GM18909 (cell line): ENCODE data around the gene VPS16.
"Not testable (repeated sequence)": the region's sequence is repeated elsewhere in the genome, so short reads cannot be mapped to it uniquely, and the experiment has no call there.

Experiments used
- ATAC-seq: cut with Tn5 transposase; IDR thresholded peaks from one replicate; pipeline ENCODE4 v1.9.1; 2021; ENCODE audit warnings: mild to moderate bottlenecking; ENCODE audit not compliant: unreplicated experiment, poor library complexity

VPS16 gene

GRCh38 chr20:2805689-2806350 is 34.7 kb upstream of the VPS16 start:
- no peak for ATAC-seq

GRCh38 chr20:2806351-2806701 is 34.2 kb upstream of the VPS16 start:
- ATAC-seq = no peak

GRCh38 chr20:2807019-2807418 is 33.5 kb upstream of the VPS16 start:
- ATAC-seq = no peak

GRCh38 chr20:2807929-2808328 is 32.6 kb upstream of the VPS16 start:
- ATAC-seq = not testable (repeated sequence)

GRCh38 chr20:2809690-2810089 is 30.9 kb upstream of the VPS16 start:
- no peak for ATAC-seq

GRCh38 chr20:2812189-2812588 is 28.4 kb upstream of the VPS16 start:
- ATAC-seq = no peak

GRCh38 chr20:2814076-2814475 is 26.5 kb upstream of the VPS16 start:
- no peak for ATAC-seq

GRCh38 chr20:2814587-2815051 is 25.9 kb upstream of the VPS16 start, which contains the start of gene C20orf141:
Gene C20orf141 (plus strand): TSS chr20:2814987. CDS start chr20:2815185, 198 bp downstream.
- no peak for ATAC-seq

GRCh38 chr20:2815242-2815900 is 25.2 kb upstream of the VPS16 start:
- ATAC-seq = no peak

GRCh38 chr20:2816030-2816582 is 24.4 kb upstream of the VPS16 start, which contains the start of gene TMEM239:
Gene TMEM239 (plus strand): TSS chr20:2816364. CDS start chr20:2816555, 191 bp downstream.
- no peak for ATAC-seq

GRCh38 chr20:2816583-2817340 is 23.8 kb upstream of the VPS16 start:
- ATAC-seq = no peak

GRCh38 chr20:2817341-2817726 is 23.2 kb upstream of the VPS16 start:
- ATAC-seq = no peak

GRCh38 chr20:2817891-2818595 is 22.5 kb upstream of the VPS16 start:
- ATAC-seq = no peak

GRCh38 chr20:2820084-2820895 is 20.3 kb upstream of the VPS16 start:
- no peak for ATAC-seq

GRCh38 chr20:2820896-2821869 is 19.4 kb upstream of the VPS16 start:
- ATAC-seq = no peak

GRCh38 chr20:2822073-2822472 is 18.5 kb upstream of the VPS16 start:
- no peak for ATAC-seq

GRCh38 chr20:2825761-2826160 is 14.8 kb upstream of the VPS16 start:
- no peak for ATAC-seq

- no peak for ATAC-seq
Measured at GRCh38 chr20:2826655-2827054, 13.9 kb upstream of the VPS16 start.
